Endothelial cell of umbilical vein (primary cell): ENCODE results near the gene UBE2D2. TPM values are rescaled to one million over a fixed set of nuclear protein-coding genes. Genes with fewer than 3 reads are reported as not detected.

Experiments
- BruUV-seq: library from RNA; stranded (reverse); fragments of 400-500 nt; replicated peaks from 2 replicates; lab custom pipeline; 2021; lab: Mats Ljungman, UMichigan
- CTCF ChIA-PET: fragments of 300-600, 350-600 bp; sonication (Branson Sonifier 250); formaldehyde crosslinking; loops from one replicate; lab custom pipeline; 2021; ENCODE audit warnings: antibody characterized with exemption, inconsistent platforms; lab: Charles Lee
- POLR2A ChIA-PET: fragments of 300-600, 350-600 bp; sonication (Branson Sonifier 250); formaldehyde crosslinking; loops from one replicate; lab custom pipeline; 2021; ENCODE audit warnings: antibody characterized with exemption, inconsistent platforms; lab: Charles Lee
- DNase-seq: peaks from one replicate; pipeline ENCODE4 v3.0.0-alpha.2; 2011; ENCODE audit warnings: low read depth, low spot score
- FAIRE-seq: peaks from 2 replicates; lab custom pipeline; 2011; peaks lifted over from hg19 to GRCh38; lab: Jason Lieb, UNC
- H2AFZ ChIP-seq: 2 replicates; pipeline ENCODE4 v1.6.0; 2012; ENCODE audit warnings: low read depth, low read length, control low read depth, inconsistent platforms
- H3K27ac ChIP-seq: 2 replicates; pipeline ENCODE4 v1.5.1; 2011; ENCODE audit warnings: low read depth, mild to moderate bottlenecking, control low read depth, low read length, moderate library complexity; ENCODE audit not compliant: insufficient read depth
- H3K27me3 ChIP-seq, 2 experiments: 2 replicates each; pipeline versions ENCODE4 v1.6.0 to v1.6.1; 2011; ENCODE audit warnings: low read length in 2 of 2, mixed read lengths in 1 of 2; ENCODE audit not compliant: control insufficient read depth in 2 of 2, insufficient read depth in 2 of 2
- H3K36me3 ChIP-seq, 2 experiments: 2 replicates in 1 of 2; 3 replicates in 1 of 2; pipeline ENCODE4 v1.5.1; 2011; ENCODE audit warnings: low read length in 2 of 2, mild to moderate bottlenecking in 1 of 2, moderate library complexity in 1 of 2; ENCODE audit not compliant: control insufficient read depth in 2 of 2, insufficient read depth in 2 of 2; ENCODE audit errors: extremely low read depth in 1 of 2
- H3K4me1 ChIP-seq: 3 replicates; pipeline ENCODE4 v1.5.1; 2011; ENCODE audit warnings: mild to moderate bottlenecking, low read length; ENCODE audit not compliant: control insufficient read depth, insufficient read depth; ENCODE audit errors: extremely low read depth
- H3K4me2 ChIP-seq: 2 replicates; pipeline ENCODE4 v1.6.1; 2011; ENCODE audit warnings: low read length, control low read depth, mixed read lengths; ENCODE audit not compliant: insufficient read depth
- H3K4me3 ChIP-seq, 3 experiments: fragments of 200-600 bp in 1 of 3; sonication (generic), shearing (Covaris generic) in 1 of 3; replicated peaks in 1 of 3; 2 replicates each; pipeline ENCODE4 v1.5.1; 2011 to 2016; ENCODE audit warnings: control low read depth in 3 of 3, low read length in 3 of 3, mild to moderate bottlenecking in 2 of 3, inconsistent platforms in 1 of 3, low read depth in 1 of 3, moderate library complexity in 1 of 3; ENCODE audit not compliant: insufficient read depth in 1 of 3
- H3K79me2 ChIP-seq: 2 replicates; pipeline ENCODE4 v1.6.0; 2012; ENCODE audit warnings: low read length, inconsistent platforms; ENCODE audit not compliant: control insufficient read depth, insufficient read depth
- H3K9ac ChIP-seq: replicated peaks from 2 replicates; pipeline ENCODE3; 2011; ENCODE audit warnings: low read length, control low read depth; ENCODE audit not compliant: insufficient read depth; ENCODE audit errors: extremely low read depth
- H3K9me1 ChIP-seq: replicated peaks from 3 replicates; pipeline ENCODE4 v1.6.0; 2011; ENCODE audit warnings: mild to moderate bottlenecking, low read length; ENCODE audit not compliant: control insufficient read depth, insufficient read depth; ENCODE audit errors: extremely low read depth
- H3K9me3 ChIP-seq: replicated peaks from 2 replicates; pipeline ENCODE4 v1.5.1; 2012; ENCODE audit warnings: low read length, inconsistent platforms; ENCODE audit not compliant: control insufficient read depth, insufficient read depth
- H4K20me1 ChIP-seq: replicated peaks from 2 replicates; pipeline ENCODE3; 2011; ENCODE audit warnings: mild to moderate bottlenecking, low read length; ENCODE audit not compliant: control insufficient read depth, insufficient read depth; ENCODE audit errors: extremely low read depth
- EZH2 ChIP-seq: IDR thresholded peaks from 2 replicates; pipeline ENCODE4 v1.6.1; 2012; ENCODE audit warnings: borderline replicate concordance, low read depth, mild to moderate bottlenecking, moderate library complexity, low read length, inconsistent platforms; ENCODE audit not compliant: severe bottlenecking
- FOS ChIP-seq: IDR thresholded peaks from 2 replicates; pipeline ENCODE4 v1.6.1; 2011; ENCODE audit warnings: mild to moderate bottlenecking, low read length, moderate library complexity, borderline replicate concordance; ENCODE audit not compliant: insufficient read depth
- GATA2 ChIP-seq: IDR thresholded peaks from 2 replicates; pipeline ENCODE4 v1.7.0; 2011; ENCODE audit warnings: low read depth, mild to moderate bottlenecking, moderate library complexity, mixed read lengths, low read length; ENCODE audit not compliant: insufficient read length, insufficient read depth
- JUN ChIP-seq: IDR thresholded peaks from 2 replicates; pipeline ENCODE4 v1.6.1; 2011; ENCODE audit warnings: borderline replicate concordance, low read depth; ENCODE audit not compliant: insufficient read length, insufficient read depth
- MYC ChIP-seq: IDR thresholded peaks from one replicate; pipeline ENCODE4 v1.6.1; 2011; ENCODE audit warnings: mild to moderate bottlenecking, low read depth, low read length
- POLR2A ChIP-seq: IDR thresholded peaks from 2 replicates; pipeline ENCODE4 v1.6.1; 2012; ENCODE audit warnings: low read depth, mild to moderate bottlenecking, control low read depth, low read length
- POLR2AphosphoS5 ChIP-seq: IDR thresholded peaks from 2 replicates; pipeline ENCODE4 v1.6.1; 2012; ENCODE audit warnings: low read depth, mild to moderate bottlenecking, control low read depth, low read length, moderate library complexity; ENCODE audit not compliant: insufficient read depth
- dilution Hi-C: fragments of 300-500 bp; cut with MboI; formaldehyde crosslinking; loops from one replicate; pipeline ENCODE4 v1.15.0; 2019; ENCODE audit warnings: low sequenced_read_pairs; ENCODE audit not compliant: extremely low pct_ligation_motif_present
- intact Hi-C: fragments of 100-400 bp; cut with micrococcal nuclease; formaldehyde crosslinking; loops from one replicate; pipeline ENCODE4 v1.10.0; 2022
- polyA plus RNA-seq, 4 experiments: library from polyadenylated mRNA; depleted of rRNA in 3 of 4; stranded (reverse) in 3 of 4; unstranded in 1 of 4; fragments of >200 nt; gene quantifications; 2 replicates each; pipeline versions ENCODE4 v1.2.1 to v1.2.3, GENCODE V29; 2011 to 2012; ENCODE audit warnings: missing spikeins in 1 of 4
- total RNA-seq: library from RNA; stranded (reverse); gene quantifications from 2 replicates; pipeline ENCODE4 v1.2.3, GENCODE V29; 2021
- TF ChIP-seq, protein P1 (sequence below), 2 donors: IDR thresholded peaks; 1 replicate in 1 of 2; 2 replicates in 1 of 2; pipeline ENCODE4 v1.5.1; 2011; ENCODE audit warnings: low read length in 2 of 2, mild to moderate bottlenecking in 2 of 2, moderate library complexity in 2 of 2, control low read depth in 1 of 2, inconsistent platforms in 1 of 2, low read depth in 1 of 2; ENCODE audit not compliant: insufficient read depth in 1 of 2; ENCODE audit errors: extremely low read depth in 1 of 2
- TF ChIP-seq, protein P2 (sequence below): IDR thresholded peaks from 2 replicates; pipeline ENCODE4 v1.6.1; 2011; ENCODE audit not compliant: insufficient read depth, insufficient read length

The UBE2D2 gene
- total and polyA plus RNA-seq, 2 donors (not counting 3 experiments of a cell fraction or from before 2014, with no cell fraction given), result 45.0 to 156 TPM

DNA sequence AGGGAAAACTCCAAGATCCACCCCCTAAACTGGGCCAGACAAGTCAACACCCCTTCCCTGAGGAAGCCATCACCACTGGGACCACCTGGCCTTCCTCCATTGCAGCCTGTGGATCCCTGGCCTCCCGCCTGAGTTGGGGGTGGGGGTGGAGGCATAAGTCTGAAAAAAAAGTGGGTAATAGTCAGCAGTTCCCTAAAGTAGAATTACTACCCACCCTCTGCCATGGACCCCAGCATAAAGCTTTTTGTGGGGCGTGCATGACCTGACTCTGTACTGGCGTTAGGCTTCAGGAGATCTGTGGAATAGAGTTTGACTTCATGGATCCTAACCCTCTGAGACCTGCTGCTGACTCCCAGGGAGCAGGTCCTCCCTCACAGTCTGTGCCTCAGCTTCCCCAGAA is 85.0 kb downstream of the UBE2D2 start:
- Histone ChIP-seq H3K27me3 (peaks cover 9 to 24% of the 10 kb centered on the region in 2 experiments), H3K4me1 (peaks cover 16% of the 10 kb centered on the region), H3K27ac (no peak overlapping the region), H3K36me3 (no peaks in the 10 kb centered on the region), H3K4me2 (no peak overlapping the region), H3K9ac (no peak overlapping the region), H2AFZ (no peak overlapping the region), H3K9me3 (no peaks in the 10 kb centered on the region), H4K20me1 (no peaks in the 10 kb centered on the region), H3K9me1 (no peaks in the 10 kb centered on the region), H3K79me2 (no peaks in the 10 kb centered on the region), H3K4me3 (no peak overlapping the region)
- BruUV-seq, result no TSS peak
- CTCF ChIA-PET, result interaction anchor here (3.9 to 8.6 kb wide), 2 partner anchors 11 to 45 kb away, joined by 13 to 161 read pairs; no protein-coding TSS in a partner anchor
- dilution Hi-C loops (loop anchor here (10.0 kb wide), 1 partner anchor 119 kb away; no protein-coding TSS in a partner anchor), intact Hi-C loops (no loop called here)
- FAIRE-seq, result no peak
- POLR2A ChIA-PET, result no interaction called here
- no peak for DNase-seq
- TF ChIP-seq POLR2A, result no peak
- TF ChIP-seq, protein P1, sequence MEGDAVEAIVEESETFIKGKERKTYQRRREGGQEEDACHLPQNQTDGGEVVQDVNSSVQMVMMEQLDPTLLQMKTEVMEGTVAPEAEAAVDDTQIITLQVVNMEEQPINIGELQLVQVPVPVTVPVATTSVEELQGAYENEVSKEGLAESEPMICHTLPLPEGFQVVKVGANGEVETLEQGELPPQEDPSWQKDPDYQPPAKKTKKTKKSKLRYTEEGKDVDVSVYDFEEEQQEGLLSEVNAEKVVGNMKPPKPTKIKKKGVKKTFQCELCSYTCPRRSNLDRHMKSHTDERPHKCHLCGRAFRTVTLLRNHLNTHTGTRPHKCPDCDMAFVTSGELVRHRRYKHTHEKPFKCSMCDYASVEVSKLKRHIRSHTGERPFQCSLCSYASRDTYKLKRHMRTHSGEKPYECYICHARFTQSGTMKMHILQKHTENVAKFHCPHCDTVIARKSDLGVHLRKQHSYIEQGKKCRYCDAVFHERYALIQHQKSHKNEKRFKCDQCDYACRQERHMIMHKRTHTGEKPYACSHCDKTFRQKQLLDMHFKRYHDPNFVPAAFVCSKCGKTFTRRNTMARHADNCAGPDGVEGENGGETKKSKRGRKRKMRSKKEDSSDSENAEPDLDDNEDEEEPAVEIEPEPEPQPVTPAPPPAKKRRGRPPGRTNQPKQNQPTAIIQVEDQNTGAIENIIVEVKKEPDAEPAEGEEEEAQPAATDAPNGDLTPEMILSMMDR (IDR thresholded peaks at IDR 0.05; ENCODE audit: extremely low read depth in 1 of 2, insufficient read depth in 1 of 2, low read depth in 1 of 2, low read length in 2 of 2), result no peak
- TF ChIP-seq FOS, result no peak
- TF ChIP-seq, protein P2, sequence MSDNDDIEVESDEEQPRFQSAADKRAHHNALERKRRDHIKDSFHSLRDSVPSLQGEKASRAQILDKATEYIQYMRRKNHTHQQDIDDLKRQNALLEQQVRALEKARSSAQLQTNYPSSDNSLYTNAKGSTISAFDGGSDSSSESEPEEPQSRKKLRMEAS, result no peak
- TF ChIP-seq POLR2AphosphoS5, result no peak
- TF ChIP-seq GATA2, result no peak
- TF ChIP-seq MYC, result no peak
- TF ChIP-seq JUN, result no peak
- no peak for TF ChIP-seq EZH2
